A172 (cell line): Measurements from ENCODE around the gene SPATA25. TPM values are rescaled to one million over a fixed set of nuclear protein-coding genes. Genes with fewer than 3 reads are reported as not detected.

Experiments used
- DNase-seq: peaks from one replicate; pipeline ENCODE4 v3.0.0-alpha.2; 2015; ENCODE audit warnings: low spot score
- total RNA-seq: library from RNA; depleted of rRNA; stranded (reverse); fragments of >200 nt; shearing (Covaris generic); gene quantifications from 2 replicates; pipeline ENCODE4 v1.2.3, GENCODE V29; 2014; rRNA removed

Gene SPATA25
- total RNA-seq, 1 experiment from 2014 or later, result 0.21 TPM

DNA sequence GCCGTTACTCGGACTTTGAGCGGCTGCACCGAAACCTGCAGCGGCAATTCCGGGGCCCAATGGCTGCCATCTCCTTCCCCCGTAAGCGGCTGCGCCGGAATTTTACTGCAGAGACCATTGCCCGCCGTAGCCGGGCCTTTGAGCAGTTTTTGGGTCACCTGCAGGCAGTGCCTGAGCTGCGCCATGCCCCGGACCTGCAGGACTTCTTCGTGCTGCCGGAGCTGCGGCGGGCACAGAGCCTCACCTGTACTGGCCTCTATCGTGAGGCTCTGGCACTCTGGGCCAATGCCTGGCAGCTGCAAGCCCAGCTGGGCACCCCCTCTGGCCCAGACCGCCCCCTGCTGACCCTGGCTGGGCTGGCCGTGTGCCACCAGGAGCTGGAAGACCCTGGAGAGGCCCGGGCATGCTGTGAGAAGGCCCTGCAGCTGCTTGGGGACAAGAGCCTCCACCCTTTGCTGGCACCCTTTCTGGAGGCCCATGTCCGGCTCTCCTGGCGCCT, 46.7 kb downstream of the SPATA25 start:
- no peak for DNase-seq

GRCh38 chr20:45836841-45837240, 50.6 kb downstream of the SPATA25 start:
- DNase-seq, result no peak

Other genes starting within 250 kb of the SPATA25 start
- gene WFDC11, start 217.4 kb downstream of the SPATA25 start, total RNA-seq, result not detected in 2 replicates
- gene WFDC13, start 185.6 kb downstream of the SPATA25 start, total RNA-seq, result not detected in 2 replicates
- 0.98 TPM in 1 of 2 replicates, not detected in the other for gene WFDC10B, start 182.6 kb downstream of the SPATA25 start, total RNA-seq
- not detected in 2 replicates for gene SPINT4, start 165.3 kb downstream of the SPATA25 start, total RNA-seq
- 3.0 TPM in 1 of 2 replicates, not detected in the other for gene WFDC3, start 95.7 kb downstream of the SPATA25 start, total RNA-seq
- gene DNTTIP1, start 95.7 kb downstream of the SPATA25 start, total RNA-seq, result 43.9 and 59.9 TPM in 2 replicates
- 206 and 210 TPM in 2 replicates for gene UBE2C, start 75.0 kb downstream of the SPATA25 start, total RNA-seq
- gene TNNC2, start 60.3 kb downstream of the SPATA25 start, total RNA-seq, result not detected in 2 replicates
- 50.0 and 59.2 TPM in 2 replicates for gene SNX21, start 53.8 kb downstream of the SPATA25 start, total RNA-seq
- 60.9 and 71.1 TPM in 2 replicates for gene ACOT8, start 30.2 kb downstream of the SPATA25 start, total RNA-seq
- 4.2 and 4.8 TPM in 2 replicates for gene ZSWIM3, start 30.0 kb downstream of the SPATA25 start, total RNA-seq
- 7.7 and 10.0 TPM in 2 replicates for gene ZSWIM1, start 6.4 kb downstream of the SPATA25 start, total RNA-seq
- 2.5 and 3.1 TPM in 2 replicates for gene NEURL2, start 3.6 kb upstream of the SPATA25 start, total RNA-seq
- gene CTSA, start 3.7 kb upstream of the SPATA25 start, total RNA-seq, result 114 and 142 TPM in 2 replicates
- 2.1 and 3.9 TPM in 2 replicates for gene PLTP, start 24.5 kb upstream of the SPATA25 start, total RNA-seq
- gene PCIF1, start 47.1 kb upstream of the SPATA25 start, total RNA-seq, result 7.0 and 9.3 TPM in 2 replicates
- gene ZNF335, start 84.6 kb upstream of the SPATA25 start, total RNA-seq, result 11.3 and 11.5 TPM in 2 replicates
- gene MMP9, start 121.3 kb upstream of the SPATA25 start, total RNA-seq, result 0.26 and 0.71 TPM in 2 replicates
- gene SLC12A5, start 141.6 kb upstream of the SPATA25 start, total RNA-seq, result 0.90 and 3.4 TPM in 2 replicates
- 31.2 and 40.3 TPM in 2 replicates for gene NCOA5, start 202.3 kb upstream of the SPATA25 start, total RNA-seq
- gene CD40, start 230.7 kb upstream of the SPATA25 start, total RNA-seq, result not detected in 2 replicates